HG03575 (cell line): ENCODE measurements around the gene SNAPC5.
A peak's percentile ranks its signal among the peaks of the same experiment; 100 is the strongest.
"Not testable (repeated sequence)": the region's sequence is repeated elsewhere in the genome, so short reads cannot be mapped to it uniquely, and the experiment has no call there.

Experiments used
- ATAC-seq: cut with Tn5 transposase; IDR thresholded peaks from one replicate; pipeline ENCODE4 v1.9.1; 2021; ENCODE audit not compliant: unreplicated experiment, insufficient number of reproducible peaks, low FRiP score; ENCODE audit errors: extremely low read depth

The SNAPC5 gene

GRCh38 chr15:66497502-66498455 lies at the start of gene SNAPC5:
Gene SNAPC5 (minus strand): TSS chr15:66497762. CDS start chr15:66497731, 31 bp downstream.
- ATAC-seq = peak; percentile 40

- no peak for ATAC-seq
These were observed 47.7 kb upstream of the SNAPC5 start for GRCh38 chr15:66545255-66545654.

- no peak for ATAC-seq
These were observed 45.3 kb upstream of the SNAPC5 start for GRCh38 chr15:66542896-66543295.

DNA sequence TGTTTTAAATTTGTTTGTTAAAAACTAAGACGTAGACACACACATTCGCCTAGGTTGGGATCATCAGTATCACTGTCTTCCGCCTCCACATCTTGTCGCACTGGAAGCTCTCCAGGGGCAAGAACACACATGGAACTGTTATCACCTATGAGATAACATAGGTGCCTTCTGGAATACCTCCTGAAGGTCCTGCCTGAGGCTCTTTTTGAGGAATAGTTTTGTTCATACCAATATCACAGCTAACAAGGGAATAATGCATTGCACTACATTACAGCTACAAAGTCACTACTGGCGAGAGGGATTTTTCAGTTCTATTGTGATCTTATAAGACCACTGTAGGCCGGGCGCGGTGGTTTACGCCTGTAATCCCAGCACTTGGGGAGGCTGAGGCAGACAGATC lies 37.5 kb upstream of the SNAPC5 start:
- no peak for ATAC-seq

- ATAC-seq = no peak
These were observed 27.3 kb upstream of the SNAPC5 start for GRCh38 chr15:66524838-66525237.

GRCh38 chr15:66523926-66524325 lies 26.4 kb upstream of the SNAPC5 start:
- no peak for ATAC-seq

DNA sequence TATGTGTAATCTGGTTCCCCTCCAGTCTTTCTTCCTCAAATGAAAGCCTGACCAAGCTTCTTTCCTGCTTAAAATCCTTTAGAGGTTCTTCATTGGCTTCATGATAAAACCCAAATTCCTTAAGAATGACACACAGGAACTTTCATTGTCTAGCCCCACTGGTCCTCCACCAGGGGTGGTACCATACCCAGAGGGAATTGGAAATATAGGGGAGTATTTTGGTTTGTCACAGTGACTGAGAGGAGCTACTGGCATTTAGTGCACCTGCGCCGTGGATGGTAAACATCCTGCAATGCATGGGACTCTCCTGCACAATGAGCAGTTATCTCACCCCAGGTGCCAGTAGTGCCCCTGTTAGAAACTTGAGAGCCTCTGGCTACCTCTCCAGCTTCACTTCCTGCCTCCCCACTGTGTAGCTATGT lies 18.4 kb upstream of the SNAPC5 start:
- ATAC-seq = no peak

DNA sequence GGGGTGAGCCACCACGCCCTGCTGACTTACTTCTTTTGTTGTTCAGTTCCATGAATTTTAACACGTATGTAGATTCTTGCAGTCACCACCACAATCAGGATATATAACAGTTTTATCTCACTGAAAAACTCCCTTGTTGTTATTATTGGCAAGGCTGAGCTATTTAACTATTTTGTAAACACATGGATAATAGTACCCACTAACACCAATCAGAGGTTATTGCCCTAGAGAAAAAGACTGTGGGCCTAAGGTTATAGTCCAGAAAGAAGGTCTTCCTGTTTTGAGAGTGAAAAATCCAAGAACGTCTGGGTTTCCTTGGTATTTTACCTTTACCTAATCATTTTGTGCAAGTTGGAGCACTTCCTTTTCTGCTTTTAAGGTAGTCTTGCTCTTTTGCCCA lies 17.0 kb upstream of the SNAPC5 start:
- no peak for ATAC-seq

DNA sequence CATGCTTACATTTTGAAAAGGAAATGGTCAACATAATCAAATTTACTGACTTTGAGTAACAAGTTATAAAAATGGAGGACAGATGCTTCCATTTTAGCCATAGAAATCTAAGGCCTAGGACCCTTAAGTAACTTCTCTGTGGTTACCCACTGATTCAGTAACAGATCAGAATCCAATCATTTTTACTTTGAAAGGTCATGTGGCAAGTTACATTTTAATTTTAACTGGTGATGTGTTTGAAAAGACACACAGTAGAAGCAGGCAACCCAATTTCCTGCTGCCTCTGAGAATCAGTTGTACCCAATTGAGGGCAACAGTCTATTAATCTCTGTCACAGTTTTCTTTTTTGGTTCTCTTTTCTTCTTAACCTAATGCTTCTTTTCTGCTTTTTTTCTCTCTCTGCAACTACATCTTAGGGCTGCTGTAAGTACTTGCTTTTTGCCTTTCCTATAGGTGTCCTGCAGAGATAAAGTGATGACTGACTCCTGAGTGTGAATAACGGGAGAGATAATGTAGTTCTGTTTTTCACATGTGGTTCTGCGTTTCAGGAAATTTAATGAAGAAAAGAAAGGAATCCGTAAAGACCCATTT lies 10.8 kb upstream of the SNAPC5 start:
- no peak for ATAC-seq

DNA sequence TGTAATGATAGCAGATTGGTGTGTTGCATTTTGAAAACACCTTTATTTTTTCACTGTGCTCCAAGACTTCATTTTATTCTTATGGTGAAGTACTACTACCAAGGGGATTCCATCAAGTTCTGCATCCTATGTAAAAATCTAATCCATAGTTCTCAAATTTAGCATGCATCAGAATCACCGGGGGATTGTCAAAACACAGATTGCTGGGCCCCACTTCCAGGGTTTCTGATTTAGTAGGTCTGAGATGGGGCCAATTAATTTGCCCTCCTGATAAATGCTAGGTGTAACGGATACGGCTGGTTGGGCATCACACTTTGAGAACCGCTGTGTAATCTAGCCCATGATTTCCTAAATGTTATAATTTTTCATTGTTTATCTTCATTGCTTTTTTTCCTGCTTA lies 8.3 kb upstream of the SNAPC5 start:
- ATAC-seq = no peak

DNA sequence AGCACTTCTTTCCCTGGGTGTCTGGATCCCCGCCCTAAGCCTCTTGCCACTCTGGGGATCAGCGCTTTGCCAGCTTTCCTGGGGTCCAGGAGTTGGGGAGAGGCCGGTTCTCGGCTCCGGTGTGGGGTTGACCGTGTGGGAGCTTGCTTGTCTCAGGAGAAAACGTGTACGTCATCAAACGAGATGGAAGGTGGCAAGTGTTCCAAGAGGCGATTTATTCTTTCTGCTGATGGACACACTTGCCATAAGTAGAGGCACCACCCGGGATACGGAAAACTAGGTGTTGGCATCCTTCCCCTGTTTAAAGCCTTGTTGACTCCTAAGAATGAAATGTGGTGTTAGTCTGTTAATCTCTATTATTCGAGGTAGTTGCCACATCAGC lies 7.9 kb upstream of the SNAPC5 start:
- ATAC-seq = peak; percentile 9

DNA sequence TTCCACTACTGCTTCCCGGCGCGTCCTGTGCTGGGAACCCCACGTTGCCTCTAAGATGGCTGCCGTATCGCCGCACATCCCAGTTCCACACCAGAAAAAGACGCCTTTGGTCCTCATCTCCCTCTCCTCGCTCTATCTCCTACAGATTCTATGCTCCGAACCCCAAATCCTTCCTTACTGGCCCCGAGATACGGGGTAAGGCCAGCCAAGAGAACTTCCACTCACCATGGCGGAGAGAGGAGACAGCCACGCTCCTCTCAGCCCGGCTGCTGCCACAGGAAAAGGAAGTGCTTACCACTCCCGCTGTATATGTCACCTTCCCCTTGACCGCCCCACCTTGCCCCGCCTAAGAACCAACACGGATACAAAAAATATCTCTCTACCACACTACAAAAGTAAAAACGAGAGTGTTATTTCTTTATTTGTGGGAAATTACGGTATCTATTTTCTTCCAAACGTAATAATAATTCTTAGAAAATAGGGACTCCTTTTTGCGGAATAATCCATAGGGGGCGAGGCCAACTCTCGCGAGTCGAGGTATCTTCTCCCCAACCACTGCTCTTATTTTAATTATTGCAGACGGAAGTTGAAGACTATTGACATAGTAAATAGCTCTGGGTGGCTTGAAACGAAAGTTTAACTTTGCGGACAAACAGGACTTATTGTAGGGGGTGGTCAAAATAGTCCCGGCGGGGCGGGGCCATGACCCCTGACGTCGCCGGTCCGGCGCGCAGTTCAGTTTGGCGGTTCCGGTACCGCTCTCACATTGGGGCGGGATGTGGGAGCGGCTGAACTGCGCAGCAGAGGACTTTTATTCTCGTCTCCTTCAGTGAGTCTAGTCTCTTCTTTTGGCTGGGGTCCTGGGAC lies 7.2 kb upstream of the SNAPC5 start, which contains the start of the genes RPL4 and ZWILCH:
RPL4 (minus strand) TSS at position 293 of the 867 bp plus-strand sequence; CDS start at position 228, 65 bp downstream.
ZWILCH (plus strand) TSS at position 764 of the 867 bp plus-strand sequence; CDS start at position 777, 13 bp downstream.
- ATAC-seq = peak; percentile 47

DNA sequence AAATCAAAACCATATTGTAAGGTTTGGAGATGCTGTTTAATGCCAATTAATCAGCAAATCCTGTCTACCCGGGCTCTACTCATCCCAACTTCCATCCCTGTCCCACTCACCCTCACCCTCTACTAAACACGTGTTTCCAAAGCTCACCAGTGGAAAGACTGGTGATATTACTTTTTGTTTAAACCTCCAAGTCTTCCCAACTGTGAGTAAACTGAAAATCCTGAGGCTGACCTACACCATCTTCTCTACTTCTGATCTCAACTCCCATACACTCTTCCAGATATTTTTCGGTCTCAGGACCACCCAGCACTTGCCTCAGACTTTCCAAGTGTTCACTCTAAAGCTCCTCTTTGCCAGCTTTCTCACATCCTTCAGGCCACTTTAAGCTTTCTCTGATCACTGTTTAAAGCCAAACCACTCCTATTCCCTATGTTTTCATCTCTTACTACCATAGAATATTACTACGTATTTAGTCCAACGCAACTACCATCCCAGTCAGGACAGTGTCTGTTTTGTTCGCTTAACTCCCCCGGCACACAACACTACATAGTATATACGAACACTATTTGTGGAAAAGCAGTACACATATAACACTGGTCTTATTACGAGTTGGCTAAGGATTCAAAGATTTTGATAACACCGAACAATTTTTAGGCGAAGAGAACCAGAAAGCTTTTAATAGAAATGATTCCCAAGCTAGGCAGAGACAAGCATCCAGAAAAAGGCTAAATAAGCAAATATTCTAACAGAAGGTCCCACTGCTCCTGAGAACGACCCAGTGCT lies 6.4 kb upstream of the SNAPC5 start:
- ATAC-seq = no peak

DNA sequence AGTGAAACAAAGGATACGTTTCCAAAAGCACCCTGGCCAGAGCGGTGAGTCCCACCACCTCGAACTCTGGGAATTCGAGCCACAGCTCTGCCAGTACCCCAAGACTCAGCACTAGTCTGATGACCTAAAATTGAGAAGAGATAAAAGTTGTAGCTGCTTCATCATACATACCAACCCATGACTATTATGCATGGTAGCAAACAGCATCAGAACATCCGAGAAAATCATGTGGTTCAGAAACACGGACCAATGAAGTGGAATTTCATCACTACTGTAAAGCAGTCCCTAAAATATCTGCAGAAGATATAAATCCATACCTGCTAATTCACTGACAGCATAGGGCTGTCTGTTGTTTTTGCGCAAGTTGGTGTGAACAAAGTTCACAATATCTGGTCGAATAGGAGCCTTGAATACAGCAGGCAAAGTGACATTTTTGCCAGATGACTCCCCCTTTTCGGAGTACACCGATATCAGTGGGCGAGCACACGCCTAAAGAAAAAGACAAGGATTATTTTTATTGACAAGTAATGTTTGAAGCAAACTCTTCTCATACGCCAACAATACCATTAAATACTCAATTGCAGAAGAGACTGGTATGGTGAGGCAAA lies 5.6 kb upstream of the SNAPC5 start:
- ATAC-seq = not testable (repeated sequence)

GRCh38 chr15:66502491-66502890 lies 4.9 kb upstream of the SNAPC5 start:
- no peak for ATAC-seq

DNA sequence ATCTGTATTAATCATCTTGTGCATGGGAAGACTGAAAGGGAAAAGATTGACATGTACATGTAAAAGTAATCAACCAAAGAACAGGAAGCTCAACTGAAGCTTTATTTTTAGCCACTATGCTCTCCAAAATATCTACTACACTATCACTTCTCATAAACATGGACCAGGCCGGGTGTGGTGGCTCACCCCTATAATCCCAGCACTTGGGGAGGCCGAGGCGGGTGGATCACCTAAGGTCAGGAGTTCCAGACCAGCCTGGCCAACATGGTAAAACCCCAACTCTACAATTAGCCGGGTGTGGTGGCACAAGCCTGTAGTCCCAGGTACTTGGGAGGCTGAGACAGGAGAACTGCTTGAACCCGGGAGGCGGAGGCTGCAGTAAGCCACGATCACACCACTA lies 2.8 kb upstream of the SNAPC5 start:
- ATAC-seq = not testable (repeated sequence)

DNA sequence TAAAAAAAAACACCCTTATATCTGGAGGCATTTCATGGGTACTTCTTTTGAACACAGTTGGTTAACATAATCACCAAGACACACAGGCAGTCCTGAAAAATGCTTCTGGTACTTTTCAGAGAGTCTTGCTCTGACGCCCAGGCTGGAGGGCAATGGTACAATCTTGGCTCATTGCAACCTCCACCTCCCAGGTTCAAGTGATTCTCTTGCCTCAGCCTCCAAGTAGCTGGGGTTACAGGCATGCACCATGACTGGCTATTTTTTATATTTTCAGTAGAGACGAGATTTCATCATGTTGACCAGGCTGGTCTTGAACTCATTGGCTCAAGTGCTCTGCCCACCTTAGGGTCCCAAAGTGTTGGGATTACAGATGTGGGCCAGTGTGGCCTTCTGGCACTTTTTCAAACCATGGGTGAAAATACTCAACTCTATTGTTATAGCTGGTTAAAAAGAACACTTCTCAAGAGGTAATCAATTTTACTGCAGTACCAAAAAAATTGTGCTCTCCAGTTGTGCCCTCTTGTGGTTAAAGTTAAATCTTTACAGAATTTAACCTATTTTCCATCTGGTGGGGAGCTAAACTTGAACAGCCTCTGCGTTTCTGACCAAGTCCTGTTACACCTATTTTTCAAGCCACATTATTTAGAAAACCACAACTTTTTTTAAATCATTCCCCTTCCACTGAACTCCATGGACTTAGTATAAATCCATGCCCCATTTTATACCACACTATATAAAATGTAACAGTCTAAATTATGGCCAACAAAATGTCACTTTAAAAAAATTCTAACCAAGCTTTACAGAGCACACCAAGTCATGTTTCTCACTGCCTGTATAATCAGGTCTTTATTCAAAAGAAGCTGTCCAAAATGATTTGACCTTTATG lies 1.2 kb upstream of the SNAPC5 start:
- ATAC-seq = no peak
